DND-41 (cell line): ENCODE measurements around the gene DFFB.

Source experiments
- ATAC-seq: fragments of 200-7000 bp; cut with Tn5 transposase; 3 replicates; pipeline ENCODE4 v1.9.1; 2021; ENCODE audit warnings: low read depth; ENCODE audit not compliant: insufficient read depth
- DNase-seq: peaks from one replicate; pipeline ENCODE4 v3.0.0-alpha.2; 2020
- H2AFZ ChIP-seq: 2 replicates; pipeline ENCODE4 v1.6.0; 2012; ENCODE audit warnings: low read depth, low read length
- H3K27ac ChIP-seq: 2 replicates; pipeline ENCODE4 v1.5.1; 2012; ENCODE audit warnings: low read length, inconsistent platforms
- H3K27me3 ChIP-seq: fragments of 200-600 bp; sonication (generic); 2 replicates; pipeline ENCODE4 v1.6.0; 2012; ENCODE audit warnings: low read length, mild to moderate bottlenecking, inconsistent platforms; ENCODE audit not compliant: insufficient read depth, poor library complexity
- H3K36me3 ChIP-seq: 2 replicates; pipeline ENCODE4 v1.5.1; 2012; ENCODE audit warnings: low read length, inconsistent platforms; ENCODE audit not compliant: insufficient read depth
- H3K4me1 ChIP-seq: 2 replicates; pipeline ENCODE4 v1.5.1; 2012; ENCODE audit warnings: mild to moderate bottlenecking, low read length; ENCODE audit not compliant: insufficient read depth
- H3K4me2 ChIP-seq: 2 replicates; pipeline ENCODE4 v1.6.0; 2012; ENCODE audit warnings: mild to moderate bottlenecking, moderate library complexity, low read length, inconsistent platforms; ENCODE audit not compliant: insufficient read depth
- H3K4me3 ChIP-seq, 2 experiments: fragments of 200-600 bp in 1 of 2; shearing (Covaris generic) in 1 of 2; 2 replicates each; pipeline ENCODE4 v1.5.1; 2012 to 2016; ENCODE audit warnings: inconsistent platforms in 2 of 2, low read length in 2 of 2, mild to moderate bottlenecking in 2 of 2, low read depth in 1 of 2, moderate library complexity in 1 of 2
- H3K79me2 ChIP-seq: 2 replicates; pipeline ENCODE4 v1.6.0; 2012; ENCODE audit warnings: low read length, inconsistent platforms; ENCODE audit not compliant: insufficient read depth
- H3K9ac ChIP-seq: 2 replicates; pipeline ENCODE4 v1.6.0; 2012; ENCODE audit warnings: low read depth, mild to moderate bottlenecking, inconsistent platforms, low read length, moderate library complexity
- H3K9me3 ChIP-seq: 2 replicates; pipeline ENCODE4 v1.5.1; 2012; ENCODE audit warnings: low read length, moderate library complexity, mild to moderate bottlenecking, inconsistent platforms; ENCODE audit not compliant: insufficient read depth, severe bottlenecking
- H4K20me1 ChIP-seq: 2 replicates; pipeline ENCODE4 v1.6.0; 2012; ENCODE audit warnings: low read length; ENCODE audit not compliant: insufficient read depth
- CTCF ChIP-seq: IDR thresholded peaks from 2 replicates; pipeline ENCODE4 v1.5.1; 2012; ENCODE audit warnings: borderline replicate concordance, low read length, moderate library complexity, mild to moderate bottlenecking; ENCODE audit not compliant: poor library complexity, severe bottlenecking; ENCODE audit errors: extremely low read depth
- EZH2 ChIP-seq: IDR thresholded peaks from 3 replicates; pipeline ENCODE4 v1.6.1; 2012; ENCODE audit warnings: borderline replicate concordance, low read depth, mild to moderate bottlenecking, moderate library complexity, low read length, inconsistent platforms; ENCODE audit not compliant: severe bottlenecking

Gene DFFB

DNA sequence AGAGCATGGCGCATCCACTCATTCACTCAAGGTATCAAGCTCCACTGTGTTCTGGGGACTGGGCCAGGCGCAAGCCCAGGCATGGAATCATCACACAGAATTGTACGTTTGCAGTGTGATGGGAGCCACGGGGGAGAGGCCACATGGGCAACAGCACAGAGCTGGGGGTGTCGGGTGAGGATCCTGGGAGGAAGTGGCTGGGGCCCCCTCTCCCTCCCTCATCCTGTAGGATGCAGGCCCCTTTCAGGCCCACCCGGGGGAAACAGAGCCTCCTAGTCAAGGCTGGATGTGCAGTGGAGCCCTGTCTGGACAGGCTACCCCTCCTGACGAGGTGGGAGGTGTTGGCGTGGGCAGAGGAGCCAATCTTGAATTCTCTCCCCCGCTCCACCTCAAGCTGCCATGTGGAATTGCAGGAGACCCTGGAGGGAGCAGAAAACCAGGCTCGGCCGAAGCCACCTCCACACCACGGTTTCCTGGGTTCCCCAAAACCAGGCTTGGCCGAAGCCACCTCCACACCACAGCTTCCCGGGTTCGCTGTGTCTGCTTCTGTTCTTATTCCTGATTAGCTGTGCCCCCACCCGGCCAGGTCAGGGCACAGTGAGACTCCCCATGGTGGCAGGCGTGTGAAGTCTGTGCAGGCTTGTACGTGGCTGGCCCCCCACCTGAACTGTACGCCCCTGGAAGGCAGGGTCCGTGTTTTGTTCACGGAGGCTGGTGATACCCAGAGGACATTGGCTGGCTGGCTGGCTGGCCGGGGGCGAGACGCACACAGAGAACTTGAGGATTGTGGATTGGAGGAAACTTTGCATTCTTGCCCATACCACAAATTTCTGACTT, 46.9 kb downstream of the DFFB start:
- peak; percentile 17 for DNase-seq
- H3K4me3 ChIP-seq = peak overlapping the region in 1 of 2 experiments; percentile 18; a peak in 1 of 4 replicates
- peaks cover 47% of the 10 kb centered on the region for H3K4me1 ChIP-seq
- H2AFZ ChIP-seq = no peak overlapping the region; the same call in 1 of the 2 replicates
- no peaks in the 10 kb centered on the region for H3K27me3 ChIP-seq
- H3K79me2 ChIP-seq = peaks cover 8% of the 10 kb centered on the region
- ATAC-seq = no peak
- peaks cover 6% of the 10 kb centered on the region; the same call in 1 of the 2 replicates for H3K36me3 ChIP-seq
- no peak for TF ChIP-seq EZH2
- no peak for TF ChIP-seq CTCF
- peak overlapping the region; percentile 30 for H3K9ac ChIP-seq
- peak overlapping the region; percentile 49 for H3K4me2 ChIP-seq
- H3K9me3 ChIP-seq = no peaks in the 10 kb centered on the region
- H3K27ac ChIP-seq = peak overlapping the region; percentile 89
- peaks cover 3% of the 10 kb centered on the region; the same call in 1 of the 2 replicates for H4K20me1 ChIP-seq

GRCh38 chr1:3904843-3905185, 47.5 kb downstream of the DFFB start:
- peaks cover under 1% of the 10 kb centered on the region; the same call in 1 of the 2 replicates for H3K36me3 ChIP-seq
- no peak overlapping the region for H2AFZ ChIP-seq
- H3K9ac ChIP-seq = no peak overlapping the region
- no peaks in the 10 kb centered on the region for H3K27me3 ChIP-seq
- ATAC-seq = no peak
- no peak overlapping the region for H3K27ac ChIP-seq
- H3K79me2 ChIP-seq = peaks cover 3% of the 10 kb centered on the region
- TF ChIP-seq CTCF (no peak), EZH2 (no peak)
- H3K4me3 ChIP-seq = no peak overlapping the region
- H4K20me1 ChIP-seq = no peaks in the 10 kb centered on the region
- H3K4me1 ChIP-seq = peaks cover 43% of the 10 kb centered on the region
- H3K4me2 ChIP-seq = no peak overlapping the region
- no peaks in the 10 kb centered on the region for H3K9me3 ChIP-seq
- no peak for DNase-seq

- no peak for DNase-seq
- ATAC-seq = no peak
- no peak overlapping the region for H3K27ac ChIP-seq
- no peak overlapping the region for H2AFZ ChIP-seq
- 0 out of 2 replicates have a peak, but pooled peaks cover 6% of the 10 kb centered on the region for H4K20me1 ChIP-seq
- no peaks in the 10 kb centered on the region for H3K36me3 ChIP-seq
- no peak overlapping the region for H3K4me3 ChIP-seq
- no peak overlapping the region for H3K4me2 ChIP-seq
- no peaks in the 10 kb centered on the region for H3K9me3 ChIP-seq
- H3K79me2 ChIP-seq = no peaks in the 10 kb centered on the region
- peaks cover under 1% of the 10 kb centered on the region for H3K27me3 ChIP-seq
- no peak for TF ChIP-seq EZH2
- TF ChIP-seq CTCF = no peak
- no peak overlapping the region for H3K9ac ChIP-seq
- peaks cover 43% of the 10 kb centered on the region for H3K4me1 ChIP-seq
These were observed 48.1 kb downstream of the DFFB start for GRCh38 chr1:3905266-3905952.
